Retinal pigment epithelial cell (primary cell): ENCODE data around the gene PEX5L.

ENCODE experiments used
- DNase-seq: peaks from one replicate; pipeline ENCODE4 v3.0.0-alpha.2; 2010; ENCODE audit warnings: low read depth
- H3K4me3 ChIP-seq: 2 replicates; pipeline ENCODE4 v1.5.1; 2011; ENCODE audit warnings: mild to moderate bottlenecking, low read length, control low read depth, moderate library complexity
- TF ChIP-seq, protein P1 (sequence below): conservative IDR thresholded peaks from 2 replicates; pipeline ENCODE4 v1.5.1; 2011; ENCODE audit warnings: low read depth, low read length, control low read depth, inconsistent platforms

The PEX5L gene

DNA sequence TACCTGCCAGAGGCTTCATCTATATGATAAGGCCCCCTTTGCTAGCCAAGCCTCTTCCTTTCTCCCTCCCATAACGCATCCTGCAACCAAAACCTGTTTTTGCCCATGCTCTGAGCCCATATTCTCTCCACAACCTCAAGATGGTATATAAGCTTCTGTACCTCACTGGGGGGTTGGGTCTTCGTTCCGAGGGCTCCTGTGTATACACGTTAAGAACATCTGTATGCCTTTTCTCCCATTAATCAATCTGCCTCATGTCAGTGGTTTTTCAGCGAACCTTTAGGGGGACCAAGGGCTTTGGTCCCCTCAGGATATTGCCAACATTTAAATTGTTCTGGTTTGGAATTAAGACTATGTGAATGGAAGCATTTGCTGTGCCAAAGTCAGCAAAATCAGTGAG is 168.0 kb downstream of the PEX5L start:
- no peak overlapping the region for H3K4me3 ChIP-seq
- TF ChIP-seq, protein P1, sequence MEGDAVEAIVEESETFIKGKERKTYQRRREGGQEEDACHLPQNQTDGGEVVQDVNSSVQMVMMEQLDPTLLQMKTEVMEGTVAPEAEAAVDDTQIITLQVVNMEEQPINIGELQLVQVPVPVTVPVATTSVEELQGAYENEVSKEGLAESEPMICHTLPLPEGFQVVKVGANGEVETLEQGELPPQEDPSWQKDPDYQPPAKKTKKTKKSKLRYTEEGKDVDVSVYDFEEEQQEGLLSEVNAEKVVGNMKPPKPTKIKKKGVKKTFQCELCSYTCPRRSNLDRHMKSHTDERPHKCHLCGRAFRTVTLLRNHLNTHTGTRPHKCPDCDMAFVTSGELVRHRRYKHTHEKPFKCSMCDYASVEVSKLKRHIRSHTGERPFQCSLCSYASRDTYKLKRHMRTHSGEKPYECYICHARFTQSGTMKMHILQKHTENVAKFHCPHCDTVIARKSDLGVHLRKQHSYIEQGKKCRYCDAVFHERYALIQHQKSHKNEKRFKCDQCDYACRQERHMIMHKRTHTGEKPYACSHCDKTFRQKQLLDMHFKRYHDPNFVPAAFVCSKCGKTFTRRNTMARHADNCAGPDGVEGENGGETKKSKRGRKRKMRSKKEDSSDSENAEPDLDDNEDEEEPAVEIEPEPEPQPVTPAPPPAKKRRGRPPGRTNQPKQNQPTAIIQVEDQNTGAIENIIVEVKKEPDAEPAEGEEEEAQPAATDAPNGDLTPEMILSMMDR: no peak
- DNase-seq: no peak

DNA sequence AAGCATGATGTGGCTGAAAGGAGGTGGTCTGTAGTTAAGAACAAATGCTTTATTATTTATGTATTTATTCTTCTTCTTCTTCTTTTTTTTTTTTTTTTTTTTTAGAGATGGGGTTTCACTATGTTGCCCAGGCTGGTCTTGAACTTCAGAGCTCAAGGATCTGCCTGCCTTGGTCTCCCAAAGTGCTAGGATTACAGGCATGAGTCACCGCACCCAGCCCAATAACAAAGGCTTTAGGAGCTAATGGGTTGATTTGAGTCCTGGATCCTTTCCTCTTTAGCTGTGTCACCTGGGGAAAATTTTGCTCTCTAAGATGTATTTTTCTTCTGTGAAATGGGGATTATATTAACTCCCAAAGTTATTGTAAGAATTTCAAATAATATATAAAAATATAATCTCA is 168.8 kb downstream of the PEX5L start:
- no peak for DNase-seq
- TF ChIP-seq, protein P1: no peak
- H3K4me3 ChIP-seq: no peak overlapping the region

DNA sequence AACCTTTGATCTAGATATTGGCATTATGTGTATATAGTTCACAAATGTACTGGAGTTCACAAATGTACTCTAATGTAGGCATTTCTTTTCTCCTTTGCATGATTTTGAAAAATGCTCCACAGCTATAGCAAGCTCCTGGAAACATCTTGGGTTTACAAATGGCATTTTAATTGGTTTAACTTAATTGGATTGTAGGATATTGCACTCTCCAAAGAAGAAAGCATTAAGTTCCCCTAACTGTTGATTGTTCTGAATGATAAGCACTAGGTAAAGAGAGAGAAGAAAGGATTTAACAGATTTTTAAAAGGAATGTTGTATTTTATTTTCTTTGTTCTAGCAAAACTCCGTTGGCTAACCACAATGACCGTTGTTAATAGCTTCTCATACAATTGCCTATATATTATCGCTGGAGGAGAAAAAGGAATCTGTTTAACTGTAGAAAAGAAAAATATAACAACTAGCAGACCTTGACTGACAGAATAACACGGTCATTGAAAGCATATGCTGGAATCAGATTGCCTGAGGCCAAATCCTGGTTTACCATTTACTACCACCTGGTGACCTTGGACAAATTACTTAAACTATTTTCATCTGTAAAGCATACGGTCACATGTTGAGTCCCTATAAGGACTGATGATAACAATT is 170.8 kb downstream of the PEX5L start:
- peak; percentile 41 for DNase-seq
- TF ChIP-seq, protein P1: no peak
- no peak overlapping the region for H3K4me3 ChIP-seq

DNA sequence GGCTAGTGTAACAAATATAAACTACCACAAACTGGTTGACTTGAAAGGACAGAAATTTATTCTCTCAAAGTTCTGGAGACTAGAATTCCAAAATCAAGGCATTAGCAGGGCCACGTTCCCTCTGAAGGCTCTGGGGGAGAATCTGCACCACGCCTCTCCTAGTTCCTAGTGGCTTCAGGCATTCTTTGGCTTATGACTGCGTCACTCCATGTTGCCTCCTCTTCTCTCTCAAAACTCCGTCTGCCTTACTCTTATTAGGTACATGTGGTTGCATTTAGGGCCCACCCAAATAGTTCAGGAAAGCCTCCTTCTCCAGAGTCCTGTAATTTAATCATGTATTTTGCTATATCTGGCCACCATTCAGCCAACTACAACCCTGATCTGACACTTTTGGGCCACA is 174.8 kb downstream of the PEX5L start:
- DNase-seq: no peak
- TF ChIP-seq, protein P1: no peak

DNA sequence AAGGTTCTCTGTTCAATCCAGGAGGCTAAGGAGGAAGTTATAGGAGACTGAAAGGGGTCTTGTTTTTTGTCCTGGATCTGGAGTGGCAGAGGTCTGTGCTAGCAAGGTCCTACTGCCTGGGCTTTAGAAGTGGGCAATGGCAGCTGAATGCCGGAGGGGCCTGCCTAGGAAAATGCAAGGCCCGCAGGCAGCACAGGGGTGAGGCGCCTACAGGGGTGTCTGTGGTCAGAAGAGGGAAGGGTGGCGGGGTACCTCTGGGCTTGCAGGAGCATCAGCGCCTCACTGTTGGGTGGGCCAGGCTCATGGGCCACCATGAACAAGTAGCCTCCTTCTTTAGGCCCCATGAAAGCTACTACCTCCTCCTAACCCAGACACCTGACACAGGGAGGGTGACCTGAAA is 175.4 kb downstream of the PEX5L start:
- no peak overlapping the region for H3K4me3 ChIP-seq
- DNase-seq: no peak
- TF ChIP-seq, protein P1: no peak

More for the DNA sequence above, 174.8 kb downstream of the PEX5L start:
- H3K4me3 ChIP-seq: no peak overlapping the region

DNA sequence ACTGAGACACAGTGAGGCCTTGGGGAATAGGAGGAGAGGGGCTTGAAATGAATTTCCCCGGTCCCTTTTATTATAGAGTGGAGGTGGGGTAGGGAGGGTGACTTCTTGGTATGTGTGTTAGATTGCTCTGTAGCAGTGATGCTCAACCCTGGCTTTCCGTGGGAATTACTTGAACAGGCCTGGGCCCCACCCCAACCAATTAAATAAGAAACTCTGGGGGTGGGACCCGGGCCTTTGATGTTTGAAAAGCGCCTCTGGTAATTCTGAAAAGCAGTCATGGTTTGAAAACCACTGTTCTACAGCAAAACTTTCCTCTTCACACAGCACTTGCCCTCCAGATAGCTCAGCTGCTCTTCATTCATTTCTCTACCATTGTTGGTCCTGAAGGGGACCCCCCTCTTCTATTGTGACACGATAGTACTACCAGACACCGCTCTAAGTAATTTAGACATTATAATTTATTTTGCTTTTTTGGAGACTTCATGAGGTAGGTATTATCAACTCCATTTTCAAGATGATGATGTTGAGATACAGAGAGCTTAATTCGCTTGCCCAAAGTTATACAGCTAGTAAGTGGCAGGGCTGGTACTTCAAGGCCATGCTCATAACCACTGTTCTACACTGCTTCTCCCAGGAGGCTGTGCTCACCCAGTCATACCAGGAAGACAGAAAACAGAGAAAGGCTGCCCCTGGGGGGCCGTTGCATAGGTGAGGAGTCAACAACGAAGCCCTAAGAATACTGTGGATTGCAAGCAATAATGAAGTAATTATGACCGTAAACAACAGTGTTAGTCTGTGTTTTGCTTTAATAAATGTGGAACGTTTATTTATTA is 176.2 kb downstream of the PEX5L start:
- TF ChIP-seq, protein P1: no peak
- no peak for DNase-seq
- no peak overlapping the region for H3K4me3 ChIP-seq

DNA sequence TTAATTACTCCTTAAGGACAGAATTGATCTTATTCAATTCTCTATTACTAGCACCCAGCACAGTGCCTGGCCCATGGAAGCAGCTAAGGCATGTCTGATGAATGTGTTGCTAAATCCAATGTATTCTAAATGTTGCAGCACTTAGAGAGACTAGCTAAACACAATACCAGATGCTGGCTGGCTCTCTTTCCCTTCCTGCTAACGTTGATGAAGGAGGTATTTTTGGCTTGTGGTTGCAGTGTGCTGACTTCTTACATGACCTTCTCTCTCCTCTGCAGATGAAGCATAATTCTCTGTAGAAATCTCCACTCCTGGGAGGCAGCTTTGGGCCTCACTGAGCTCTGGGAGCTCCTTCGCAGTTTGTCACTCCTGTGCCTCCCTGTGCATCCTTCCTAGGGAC is 183.6 kb downstream of the PEX5L start:
- H3K4me3 ChIP-seq: no peak overlapping the region
- no peak for DNase-seq
- TF ChIP-seq, protein P1: no peak
